GM15510 (cell line): ENCODE results near the gene NUP62.

Experiments
- POLR2A ChIP-seq: IDR thresholded peaks from 3 replicates; pipeline ENCODE4 v1.6.1; 2011; ENCODE audit warnings: borderline replicate concordance; ENCODE audit not compliant: insufficient read length; ENCODE audit errors: extremely low read depth

NUP62 gene

DNA sequence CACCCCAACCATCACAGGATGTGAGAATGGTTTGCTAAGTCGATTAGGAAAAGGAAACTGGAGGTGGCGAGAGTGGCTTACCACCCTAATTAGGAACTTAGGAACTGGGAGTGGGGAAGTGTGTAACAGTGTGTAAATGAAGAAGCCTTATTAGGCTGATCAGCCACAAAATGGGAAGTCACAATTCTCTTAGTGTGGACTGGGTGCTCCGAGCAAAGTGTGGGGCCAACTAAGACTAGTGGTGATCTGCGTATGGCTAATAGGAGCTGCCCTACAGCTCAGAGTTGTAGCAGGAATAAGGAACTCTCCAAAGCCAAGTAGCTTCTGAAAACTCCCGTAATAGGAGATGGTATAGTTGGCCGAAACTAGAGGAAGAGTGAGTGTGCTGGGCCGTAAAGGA, 24.1 kb upstream of the NUP62 start:
- TF ChIP-seq POLR2A, result no peak

DNA sequence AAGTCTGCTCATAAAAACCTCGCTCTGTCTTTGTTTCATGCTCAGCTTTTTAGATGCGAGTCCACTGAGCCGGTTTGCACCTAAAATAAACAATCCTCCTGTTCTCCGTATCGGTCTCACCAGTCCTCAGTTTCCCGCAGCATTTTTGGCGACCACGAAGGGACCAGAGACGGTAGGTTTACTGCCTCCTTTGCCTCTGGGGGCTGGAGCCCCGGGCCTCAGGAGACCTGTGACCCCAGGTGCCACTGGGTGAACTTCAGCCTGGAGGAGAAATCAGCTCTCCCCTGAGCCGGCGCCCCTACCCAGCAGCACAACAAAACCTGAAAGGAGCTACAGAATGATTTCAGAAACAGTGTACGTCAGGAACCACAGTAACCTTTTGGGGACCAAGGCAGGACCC, 23.6 kb upstream of the NUP62 start:
- TF ChIP-seq POLR2A, result no peak

DNA sequence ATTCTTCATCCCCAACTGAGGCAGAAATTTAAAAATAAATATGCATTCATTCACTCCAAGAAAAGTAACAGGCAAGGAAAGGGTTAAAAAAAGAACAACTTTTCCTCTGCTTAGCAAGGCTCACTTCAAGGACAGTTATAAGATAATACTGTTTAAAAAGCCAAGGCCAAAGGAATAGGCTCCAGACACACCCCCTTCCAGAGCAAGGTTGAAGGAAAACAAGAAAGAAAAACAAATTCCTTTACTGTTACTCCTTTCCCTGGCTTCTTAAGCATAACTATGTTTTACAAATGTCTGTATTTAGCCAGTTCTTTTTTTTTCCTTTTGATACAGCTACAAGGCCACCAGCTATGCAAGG, 23.2 kb upstream of the NUP62 start:
- TF ChIP-seq POLR2A, result no peak

DNA sequence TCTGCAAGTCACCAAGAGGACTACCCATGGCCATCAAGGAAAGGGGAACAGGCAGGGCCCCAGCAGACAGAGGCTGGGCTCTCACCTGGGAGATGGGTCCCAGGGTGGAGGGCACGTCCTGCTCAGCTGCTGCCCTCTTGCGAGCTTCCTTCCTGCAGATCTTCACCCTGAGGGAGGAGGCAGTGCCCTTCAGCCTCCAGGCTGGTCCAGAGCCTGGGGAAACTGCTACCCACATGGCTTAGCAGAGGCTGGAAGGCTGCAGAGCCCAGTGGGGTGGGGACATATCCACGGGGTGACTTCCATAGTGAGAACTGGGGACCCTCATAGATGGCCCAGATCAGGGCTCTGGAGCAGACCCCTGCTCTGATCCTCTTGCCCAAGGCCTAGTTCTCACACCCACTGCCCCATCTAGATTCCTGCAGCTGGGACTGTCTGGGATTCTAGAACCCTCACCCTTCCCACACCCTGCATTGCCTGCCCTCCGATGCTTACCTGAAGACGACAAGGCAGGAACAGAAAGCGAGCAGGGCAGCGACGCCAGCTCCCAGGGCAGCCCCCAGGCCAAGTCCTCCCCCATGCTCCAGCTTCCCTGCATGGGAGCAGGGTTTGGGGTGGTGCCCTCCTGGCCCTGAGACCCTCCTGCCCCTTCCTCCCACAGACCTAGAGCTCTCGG, 22.6 kb upstream of the NUP62 start:
- TF ChIP-seq POLR2A, result no peak

DNA sequence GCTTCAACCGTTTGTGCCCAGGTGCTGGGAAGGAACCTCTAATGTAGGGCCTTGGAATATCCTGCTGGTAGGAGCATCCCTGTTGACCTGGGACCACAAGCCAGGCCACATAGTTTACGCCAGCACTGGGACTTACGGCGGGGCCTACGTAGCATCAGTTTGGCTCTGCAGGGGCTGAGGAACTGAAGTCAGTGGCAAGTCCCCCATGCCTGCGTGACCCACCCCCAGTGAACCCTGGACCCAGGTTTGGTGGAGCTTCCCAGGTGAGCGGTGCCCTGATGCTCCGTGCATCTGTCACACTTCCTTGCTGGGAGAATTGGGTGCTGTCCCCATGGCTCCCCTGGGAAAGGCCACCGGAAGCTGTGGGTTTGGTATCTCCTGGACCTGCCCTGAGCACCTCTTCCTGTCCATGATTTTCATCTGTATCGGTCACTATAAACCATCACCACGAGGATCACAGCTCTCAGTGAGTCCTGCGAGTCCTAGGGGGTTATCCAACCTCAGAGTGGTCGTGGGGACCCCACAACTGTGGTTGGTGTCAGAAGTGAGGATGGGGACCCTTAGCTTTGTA, 21.7 kb upstream of the NUP62 start:
- no peak for TF ChIP-seq POLR2A

DNA sequence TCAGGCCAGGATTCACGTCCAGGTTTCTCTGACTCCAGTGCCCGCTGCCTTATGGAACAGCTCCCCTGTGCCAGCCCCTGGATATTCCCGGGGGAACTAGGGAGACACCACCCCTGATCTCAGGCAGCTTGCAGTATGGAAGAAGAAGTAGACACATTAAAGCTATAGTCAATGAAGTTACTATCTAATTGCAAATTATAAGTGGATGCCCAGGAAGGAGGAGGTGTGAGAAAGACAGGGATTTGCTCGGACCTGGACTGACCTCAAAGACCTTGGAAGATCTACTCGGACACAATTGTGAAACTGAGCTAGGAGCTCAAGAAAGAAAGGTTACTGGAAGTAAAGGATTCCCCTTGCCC, 21.3 kb upstream of the NUP62 start:
- TF ChIP-seq POLR2A, result no peak

DNA sequence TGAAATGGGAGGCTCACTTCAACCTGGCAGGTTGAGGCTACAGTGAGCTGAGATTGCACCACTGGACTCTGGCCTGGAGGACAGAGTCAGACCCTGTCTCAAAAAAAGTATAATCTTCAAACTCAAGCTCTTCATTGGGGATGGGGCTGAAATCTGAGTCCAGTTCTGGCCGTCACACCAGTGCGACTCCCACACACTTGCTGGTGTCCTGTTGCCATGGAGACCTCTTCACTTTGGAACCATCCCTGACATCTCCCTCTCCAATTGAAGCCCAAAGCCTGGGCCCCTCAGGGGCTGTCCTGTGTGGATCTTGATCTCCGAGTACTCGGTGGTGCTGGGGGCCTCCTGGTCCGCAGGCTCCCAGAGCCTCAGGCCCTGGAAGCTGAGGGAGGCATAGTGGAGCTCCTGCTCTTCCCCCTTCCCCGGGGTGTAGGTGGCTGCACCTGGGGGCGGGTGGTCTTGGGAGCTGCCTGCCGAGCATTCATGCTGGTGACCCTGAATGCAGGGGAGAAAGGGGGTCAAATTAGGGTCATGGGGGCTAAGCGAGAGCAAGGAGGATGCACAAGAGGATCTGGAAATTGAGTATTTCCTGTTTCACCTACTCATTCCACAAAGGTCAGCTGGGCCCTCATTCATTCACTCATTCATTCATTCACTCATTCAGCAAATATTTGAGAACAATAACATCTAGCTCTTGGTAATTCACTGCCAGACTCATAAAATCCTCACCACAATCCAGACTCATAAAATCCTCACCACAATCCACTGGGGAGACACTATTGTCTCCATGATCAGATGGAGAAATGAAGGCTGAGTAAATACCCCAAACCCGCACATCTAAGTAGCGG, 20.7 kb upstream of the NUP62 start:
- no peak for TF ChIP-seq POLR2A

DNA sequence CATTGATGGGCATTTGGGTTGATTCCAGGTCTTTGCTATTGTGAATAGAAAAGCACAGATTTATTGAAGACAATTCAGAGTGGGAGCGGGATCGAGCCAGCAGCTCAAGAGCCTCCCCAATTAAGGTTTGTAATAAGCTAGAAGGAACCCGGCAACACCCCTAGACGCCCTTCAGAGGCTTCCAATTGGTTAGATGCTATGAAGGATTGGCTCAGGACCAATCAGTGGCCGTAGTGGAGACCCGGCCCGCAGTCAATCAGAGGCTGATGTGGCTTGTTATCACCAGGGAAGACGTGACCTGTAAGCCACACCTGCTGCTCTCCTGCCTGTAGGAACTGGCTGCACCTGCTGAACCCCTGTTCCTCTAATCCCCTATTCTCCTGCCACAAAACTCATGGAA, 17.1 kb upstream of the NUP62 start:
- TF ChIP-seq POLR2A, result no peak

DNA sequence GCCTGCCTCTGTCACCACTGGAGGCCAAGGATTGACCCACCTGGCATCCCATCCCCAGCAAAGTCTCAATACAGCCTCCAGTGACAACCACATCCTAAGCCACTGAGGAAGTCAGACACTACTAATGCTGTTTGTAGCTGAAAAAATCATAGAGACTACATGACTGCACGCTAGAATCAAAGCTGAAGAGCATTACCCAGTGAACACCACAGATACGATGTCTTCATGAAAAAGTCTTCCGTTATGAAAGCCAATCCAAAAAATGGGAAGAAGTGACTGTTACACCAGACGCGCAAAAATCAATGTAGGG, 11.1 kb upstream of the NUP62 start:
- TF ChIP-seq POLR2A, result no peak

DNA sequence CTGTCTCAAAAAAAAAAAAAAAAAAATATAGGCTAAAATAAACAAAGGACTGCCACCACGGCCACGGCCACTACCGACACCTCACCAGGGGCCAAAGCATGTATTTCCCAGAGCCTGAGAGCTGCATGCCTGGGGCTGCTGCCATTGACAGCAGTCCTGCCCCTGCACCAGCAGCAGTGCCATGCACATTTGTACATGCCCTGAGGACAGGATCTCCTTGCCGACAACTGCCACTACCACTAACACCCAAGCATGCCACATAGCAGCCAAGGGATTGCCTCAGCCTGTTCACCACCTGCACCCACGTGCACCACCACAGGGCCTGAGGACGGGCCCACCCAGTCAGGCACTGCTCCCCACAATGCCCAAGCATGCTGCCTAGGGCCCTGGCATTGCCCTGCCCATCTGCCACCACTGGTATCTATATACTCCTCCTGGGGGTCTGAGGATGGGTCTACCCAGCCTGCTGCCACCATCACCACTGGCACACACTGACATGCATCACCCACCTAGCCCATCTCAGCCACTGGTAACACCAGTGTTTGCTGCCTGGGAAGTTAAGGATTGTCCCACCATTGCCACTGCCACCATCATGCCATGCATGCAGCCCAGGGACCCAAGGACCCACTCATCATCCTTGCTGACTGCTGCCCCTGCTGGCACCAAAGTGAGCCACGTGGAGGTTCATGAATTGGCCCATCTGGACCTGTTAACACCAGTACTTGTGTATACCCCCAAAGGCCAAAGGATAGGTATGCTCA, 10.6 kb upstream of the NUP62 start:
- no peak for TF ChIP-seq POLR2A

DNA sequence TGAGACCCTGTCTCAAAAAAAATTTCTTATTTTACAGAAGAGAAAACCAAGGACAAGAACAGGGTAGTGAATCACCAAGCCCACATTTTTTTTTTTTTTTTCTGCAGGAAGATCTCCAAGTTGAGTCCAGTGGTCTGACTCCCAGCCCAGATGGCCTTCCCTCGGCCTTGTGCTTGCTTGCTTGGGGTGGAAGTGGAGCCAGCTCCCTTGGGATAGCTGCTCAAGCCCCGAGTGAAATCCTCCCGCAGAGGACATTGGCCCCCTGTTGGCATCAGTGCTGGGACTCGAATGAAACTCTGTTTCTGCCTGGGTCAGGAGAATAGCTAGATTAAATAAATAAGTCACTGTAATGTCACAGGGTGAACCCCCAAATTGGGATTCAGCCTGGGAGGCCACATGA, 9.4 kb upstream of the NUP62 start:
- TF ChIP-seq POLR2A, result no peak

DNA sequence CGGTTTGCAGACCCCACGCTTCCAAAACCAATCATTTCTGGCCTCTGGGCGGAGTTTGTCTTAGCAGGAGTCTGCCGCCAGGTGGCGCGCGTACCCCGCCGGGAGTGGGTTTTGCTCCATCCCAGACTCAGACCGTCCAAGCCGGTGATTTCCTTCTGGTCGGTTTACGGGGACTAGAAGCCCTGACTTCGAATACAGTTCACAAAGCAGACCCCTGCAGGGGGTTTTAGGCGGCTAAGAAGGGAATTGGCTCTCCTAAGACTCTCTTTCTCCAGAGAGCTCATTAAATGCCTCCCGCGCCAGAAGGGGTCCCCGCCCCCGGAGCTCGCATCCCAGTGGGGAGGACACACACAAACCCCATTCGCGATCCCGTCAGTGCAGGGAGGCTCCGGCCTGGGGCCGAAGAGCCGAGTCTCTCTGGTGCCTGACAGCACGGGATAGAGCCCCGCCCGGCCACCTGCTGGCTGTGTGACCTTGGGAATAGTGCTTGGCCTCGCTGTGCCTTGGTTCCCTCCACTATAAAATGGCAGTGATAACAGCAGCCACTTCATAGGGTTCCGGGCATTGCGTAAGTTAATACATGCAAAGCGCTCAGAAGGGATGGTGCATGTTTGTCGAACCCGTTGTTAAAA, 8.6 kb upstream of the NUP62 start:
- no peak for TF ChIP-seq POLR2A

DNA sequence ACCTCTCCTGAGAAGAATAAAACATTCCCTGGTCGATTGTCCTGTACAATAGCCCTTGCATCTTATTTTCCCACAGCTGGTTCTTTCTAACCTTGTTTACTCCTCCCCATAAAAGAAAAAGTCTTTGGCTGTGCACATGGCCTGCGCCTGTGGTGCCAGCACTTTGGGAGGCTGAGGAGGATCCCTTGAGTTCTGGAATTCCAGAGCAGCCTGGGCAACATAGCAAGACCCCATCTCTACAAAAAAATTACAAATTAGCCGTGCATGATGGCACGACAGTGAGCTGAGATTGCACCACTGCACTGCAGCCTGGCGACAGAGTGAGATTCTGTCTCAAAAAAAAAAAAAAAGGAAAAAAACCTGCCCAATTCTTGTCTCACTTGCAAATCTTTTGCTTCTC, 7.2 kb upstream of the NUP62 start:
- TF ChIP-seq POLR2A, result no peak

DNA sequence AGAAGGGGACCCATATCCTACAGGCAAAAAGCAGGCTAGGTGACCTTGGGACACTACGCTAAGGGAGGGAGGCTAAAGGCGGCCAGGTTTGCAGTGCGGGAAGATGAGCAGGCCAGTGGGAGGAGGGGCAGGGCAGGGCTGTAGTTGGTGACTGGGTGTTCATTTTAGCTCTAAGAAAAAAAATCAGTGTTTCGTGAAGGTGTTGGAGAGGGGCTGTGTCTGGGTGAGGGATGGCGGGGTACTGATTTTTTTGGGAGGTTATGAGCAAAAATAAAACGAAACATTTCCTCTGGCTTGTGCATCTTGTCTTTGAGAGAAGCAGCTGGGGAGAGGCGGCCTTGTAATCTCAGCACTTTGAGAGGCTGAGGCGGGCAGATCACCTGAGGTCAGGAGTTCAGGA, 4.3 kb upstream of the NUP62 start:
- TF ChIP-seq POLR2A, result no peak

DNA sequence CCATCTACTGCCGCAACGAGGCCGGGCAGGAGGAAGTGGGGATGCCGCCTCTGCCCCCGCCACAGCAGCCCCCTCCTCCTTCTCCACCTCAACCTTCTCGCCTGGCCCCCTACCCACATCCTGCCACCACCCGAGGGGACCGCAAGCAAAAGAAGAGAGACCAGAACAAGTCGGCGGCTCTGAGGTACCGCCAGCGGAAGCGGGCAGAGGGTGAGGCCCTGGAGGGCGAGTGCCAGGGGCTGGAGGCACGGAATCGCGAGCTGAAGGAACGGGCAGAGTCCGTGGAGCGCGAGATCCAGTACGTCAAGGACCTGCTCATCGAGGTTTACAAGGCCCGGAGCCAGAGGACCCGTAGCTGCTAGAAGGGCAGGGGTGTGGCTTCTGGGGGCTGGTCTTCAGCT, 3.4 kb upstream of the NUP62 start:
- peak; percentile 36 for TF ChIP-seq POLR2A
